ENCODE data around the gene ABCA13. TPM values are rescaled to one million over a fixed set of nuclear protein-coding genes. Genes with fewer than 3 reads are reported as not detected.

Gene ABCA13
- polyA plus RNA-seq, 4 donors, result 0.68 to 1.4 (median 0.92) TPM

- DNase-seq (ENCODE audit: low read depth in 4 of 4, low spot score in 3 of 4), result no peak
Observed at GRCh38 chr7:48289656-48290055, 118.4 kb downstream of the ABCA13 start.

- no peak for DNase-seq (ENCODE audit: low read depth in 4 of 4, low spot score in 3 of 4)
Observed at GRCh38 chr7:48292949-48293348, 121.7 kb downstream of the ABCA13 start.

GRCh38 chr7:48295296-48295971 is 124.2 kb downstream of the ABCA13 start:
- no peak for DNase-seq (ENCODE audit: low read depth in 4 of 4, low spot score in 3 of 4)

- DNase-seq (ENCODE audit: low read depth in 4 of 4, low spot score in 3 of 4), result no peak
Observed at GRCh38 chr7:48296966-48297365, 125.7 kb downstream of the ABCA13 start.

- DNase-seq (ENCODE audit: low read depth in 4 of 4, low spot score in 3 of 4), result no peak
Observed at GRCh38 chr7:48298779-48299178, 127.5 kb downstream of the ABCA13 start.

GRCh38 chr7:48299580-48300169 is 128.4 kb downstream of the ABCA13 start:
- peak; percentile 5 to 37 (median 27) for DNase-seq (ENCODE audit: low read depth in 4 of 4, low spot score in 3 of 4)

- DNase-seq (ENCODE audit: low read depth in 4 of 4, low spot score in 3 of 4), result no peak
Observed at GRCh38 chr7:48300301-48300700, 129.0 kb downstream of the ABCA13 start.

GRCh38 chr7:48301201-48301600 is 129.9 kb downstream of the ABCA13 start:
- DNase-seq (ENCODE audit: low read depth in 4 of 4, low spot score in 3 of 4), result no peak

- no peak for DNase-seq (ENCODE audit: low read depth in 4 of 4, low spot score in 3 of 4)
Observed at GRCh38 chr7:48304641-48305040, 133.4 kb downstream of the ABCA13 start.

- DNase-seq (ENCODE audit: low read depth in 4 of 4, low spot score in 3 of 4), result no peak
Observed at GRCh38 chr7:48305661-48306060, 134.4 kb downstream of the ABCA13 start.

- DNase-seq (ENCODE audit: low read depth in 4 of 4, low spot score in 3 of 4), result no peak
Observed at GRCh38 chr7:48307041-48307714, 135.9 kb downstream of the ABCA13 start.

- DNase-seq (ENCODE audit: low read depth in 4 of 4, low spot score in 3 of 4), result no peak
Observed at GRCh38 chr7:48309720-48310119, 138.5 kb downstream of the ABCA13 start.

GRCh38 chr7:48311464-48312100 is 140.3 kb downstream of the ABCA13 start:
- DNase-seq (ENCODE audit: low read depth in 4 of 4, low spot score in 3 of 4), result no peak

- DNase-seq (ENCODE audit: low read depth in 4 of 4, low spot score in 3 of 4), result no peak
Observed at GRCh38 chr7:48312151-48312550, 140.9 kb downstream of the ABCA13 start.

- no peak for DNase-seq (ENCODE audit: low read depth in 4 of 4, low spot score in 3 of 4)
Observed at GRCh38 chr7:48316768-48317167, 145.5 kb downstream of the ABCA13 start.

GRCh38 chr7:48317360-48317759 is 146.1 kb downstream of the ABCA13 start:
- no peak for DNase-seq (ENCODE audit: low read depth in 4 of 4, low spot score in 3 of 4)

- DNase-seq (ENCODE audit: low read depth in 4 of 4, low spot score in 3 of 4), result no peak
Observed at GRCh38 chr7:48321319-48322010, 150.2 kb downstream of the ABCA13 start.

GRCh38 chr7:48337012-48337621 is 165.9 kb downstream of the ABCA13 start:
- peak in 1 of 4 donors; percentile 2 for DNase-seq (ENCODE audit: low read depth in 4 of 4, low spot score in 3 of 4)

- no peak for DNase-seq (ENCODE audit: low read depth in 4 of 4, low spot score in 3 of 4)
Observed at GRCh38 chr7:48337781-48338180, 166.5 kb downstream of the ABCA13 start.

GRCh38 chr7:48347230-48347825 is 176.1 kb downstream of the ABCA13 start:
- DNase-seq (ENCODE audit: low read depth in 4 of 4, low spot score in 3 of 4), result no peak
